ENCODE measurements around the gene ANO10.
"Not testable (repeated sequence)": the region's sequence is repeated elsewhere in the genome, so short reads cannot be mapped to it uniquely, and the experiment has no call there.

Gene ANO10

GRCh38 chr3:43609406-43609805 is 12.4 kb downstream of the ANO10 start:
- no peak for ATAC-seq
- no peaks in the 10 kb centered on the region for H3K4me1 Mint-ChIP-seq
- H3K36me3 Mint-ChIP-seq, result peaks cover 1% of the 10 kb centered on the region
- H3K27me3 Mint-ChIP-seq, result no peaks in the 10 kb centered on the region
- H3K27ac Mint-ChIP-seq, result no peak overlapping the region
- no peaks in the 10 kb centered on the region for H3K9me3 Mint-ChIP-seq
- H3K4me3 Mint-ChIP-seq, result no peak overlapping the region

- Mint-ChIP-seq H3K27ac (no peak overlapping the region), H3K27me3 (no peaks in the 10 kb centered on the region), H3K36me3 (peaks cover 8% of the 10 kb centered on the region), H3K9me3 (no peaks in the 10 kb centered on the region), H3K4me3 (no peak overlapping the region), H3K4me1 (no peaks in the 10 kb centered on the region)
- no peak for ATAC-seq
These were observed 13.1 kb downstream of the ANO10 start for GRCh38 chr3:43608751-43609150.

GRCh38 chr3:43606284-43606683 is 15.5 kb downstream of the ANO10 start:
- Mint-ChIP-seq H3K27ac (no peak overlapping the region), H3K27me3 (no peaks in the 10 kb centered on the region)

GRCh38 chr3:43599959-43600358 is 21.9 kb downstream of the ANO10 start:
- H3K27ac Mint-ChIP-seq, H3K4me3 Mint-ChIP-seq, H3K27me3 Mint-ChIP-seq, ATAC-seq, H3K4me1 Mint-ChIP-seq, H3K9me3 Mint-ChIP-seq: not testable (repeated sequence)
- peaks cover 41% of the 10 kb centered on the region for H3K36me3 Mint-ChIP-seq

More at GRCh38 chr3:43606284-43606683, 15.5 kb downstream of the ANO10 start:
- Mint-ChIP-seq H3K36me3 (peaks cover 24% of the 10 kb centered on the region), H3K4me3 (no peak overlapping the region), H3K9me3 (no peaks in the 10 kb centered on the region), H3K4me1 (no peaks in the 10 kb centered on the region)
- no peak for ATAC-seq

- H3K4me3 Mint-ChIP-seq, result no peak overlapping the region
- no peaks in the 10 kb centered on the region for H3K27me3 Mint-ChIP-seq
- no peaks in the 10 kb centered on the region for H3K4me1 Mint-ChIP-seq
- H3K36me3 Mint-ChIP-seq, result peaks cover 45% of the 10 kb centered on the region
- no peak for ATAC-seq
- H3K9me3 Mint-ChIP-seq, result peaks cover 5% of the 10 kb centered on the region
- no peak overlapping the region for H3K27ac Mint-ChIP-seq
These were observed 23.9 kb downstream of the ANO10 start for GRCh38 chr3:43597961-43598360.

GRCh38 chr3:43596178-43596577 is 25.6 kb downstream of the ANO10 start:
- not testable (repeated sequence) for H3K9me3 Mint-ChIP-seq, ATAC-seq, H3K27ac Mint-ChIP-seq, H3K4me1 Mint-ChIP-seq, H3K27me3 Mint-ChIP-seq, H3K4me3 Mint-ChIP-seq
- H3K36me3 Mint-ChIP-seq, result peaks cover 54% of the 10 kb centered on the region

GRCh38 chr3:43595280-43595679 is 26.5 kb downstream of the ANO10 start:
- not testable (repeated sequence) for H3K4me3 Mint-ChIP-seq, H3K9me3 Mint-ChIP-seq, ATAC-seq, H3K4me1 Mint-ChIP-seq, H3K27me3 Mint-ChIP-seq, H3K27ac Mint-ChIP-seq
- H3K36me3 Mint-ChIP-seq, result peaks cover 63% of the 10 kb centered on the region

- not testable (repeated sequence) for ATAC-seq, H3K4me1 Mint-ChIP-seq
- H3K36me3 Mint-ChIP-seq, result peaks cover 72% of the 10 kb centered on the region
These were observed 28.2 kb downstream of the ANO10 start for GRCh38 chr3:43593588-43593987.

GRCh38 chr3:43591866-43592265 is 29.9 kb downstream of the ANO10 start:
- H3K36me3 Mint-ChIP-seq, result peaks cover 72% of the 10 kb centered on the region
- H3K4me1 Mint-ChIP-seq, ATAC-seq, H3K27ac Mint-ChIP-seq, H3K4me3 Mint-ChIP-seq, H3K27me3 Mint-ChIP-seq: not testable (repeated sequence)
- peaks cover 11% of the 10 kb centered on the region for H3K9me3 Mint-ChIP-seq

More at GRCh38 chr3:43593588-43593987, 28.2 kb downstream of the ANO10 start:
- not testable (repeated sequence) for H3K27me3 Mint-ChIP-seq, H3K27ac Mint-ChIP-seq, H3K4me3 Mint-ChIP-seq
- H3K9me3 Mint-ChIP-seq, result peaks cover 11% of the 10 kb centered on the region

GRCh38 chr3:43587303-43587702 is 34.5 kb downstream of the ANO10 start:
- Mint-ChIP-seq H3K4me1 (no peaks in the 10 kb centered on the region), H3K27ac (no peak overlapping the region), H3K36me3 (peaks cover 33% of the 10 kb centered on the region), H3K27me3 (no peaks in the 10 kb centered on the region), H3K9me3 (peaks cover 3% of the 10 kb centered on the region), H3K4me3 (no peak overlapping the region)
- no peak for ATAC-seq

- no peaks in the 10 kb centered on the region for H3K4me1 Mint-ChIP-seq
- no peaks in the 10 kb centered on the region for H3K27me3 Mint-ChIP-seq
- no peaks in the 10 kb centered on the region for H3K9me3 Mint-ChIP-seq
- H3K4me3 Mint-ChIP-seq, result no peak overlapping the region
- ATAC-seq, result no peak
- no peak overlapping the region for H3K27ac Mint-ChIP-seq
- peaks cover 13% of the 10 kb centered on the region for H3K36me3 Mint-ChIP-seq
These were observed 37.6 kb downstream of the ANO10 start for GRCh38 chr3:43584043-43584826.

GRCh38 chr3:43583481-43583880 is 38.3 kb downstream of the ANO10 start:
- Mint-ChIP-seq H3K4me3 (no peak overlapping the region), H3K9me3 (no peaks in the 10 kb centered on the region), H3K4me1 (no peaks in the 10 kb centered on the region), H3K27me3 (no peaks in the 10 kb centered on the region), H3K27ac (no peak overlapping the region), H3K36me3 (peaks cover 8% of the 10 kb centered on the region)
- no peak for ATAC-seq

GRCh38 chr3:43582866-43583265 is 38.9 kb downstream of the ANO10 start:
- H3K36me3 Mint-ChIP-seq, result peaks cover 8% of the 10 kb centered on the region
- no peak overlapping the region for H3K27ac Mint-ChIP-seq
- no peaks in the 10 kb centered on the region for H3K9me3 Mint-ChIP-seq
- ATAC-seq, result no peak
- H3K4me3 Mint-ChIP-seq, result no peak overlapping the region
- no peaks in the 10 kb centered on the region for H3K27me3 Mint-ChIP-seq
- H3K4me1 Mint-ChIP-seq, result no peaks in the 10 kb centered on the region

- ATAC-seq, result no peak
- Mint-ChIP-seq H3K4me1 (no peaks in the 10 kb centered on the region), H3K4me3 (no peak overlapping the region), H3K27ac (no peak overlapping the region), H3K9me3 (no peaks in the 10 kb centered on the region), H3K36me3 (peaks cover 22% of the 10 kb centered on the region), H3K27me3 (no peaks in the 10 kb centered on the region)
These were observed 40.5 kb downstream of the ANO10 start for GRCh38 chr3:43581343-43581742.

GRCh38 chr3:43580181-43580580 is 41.6 kb downstream of the ANO10 start:
- Mint-ChIP-seq H3K27me3 (no peaks in the 10 kb centered on the region), H3K4me1 (no peaks in the 10 kb centered on the region), H3K36me3 (peaks cover 25% of the 10 kb centered on the region), H3K27ac (no peak overlapping the region), H3K9me3 (no peaks in the 10 kb centered on the region), H3K4me3 (no peak overlapping the region)
- no peak for ATAC-seq

GRCh38 chr3:43573576-43573975 is 48.2 kb downstream of the ANO10 start:
- H3K4me3 Mint-ChIP-seq, result no peak overlapping the region
- peaks cover 21% of the 10 kb centered on the region for H3K36me3 Mint-ChIP-seq
- ATAC-seq, result no peak
- H3K27me3 Mint-ChIP-seq, result no peaks in the 10 kb centered on the region
- H3K27ac Mint-ChIP-seq, result no peak overlapping the region
- H3K4me1 Mint-ChIP-seq, result no peaks in the 10 kb centered on the region
- no peaks in the 10 kb centered on the region for H3K9me3 Mint-ChIP-seq

All from stimulated activated memory B cell treated with anti-CD40 and anti-IgM and Interleukin-4, amounts not matched to agents 10 μg/mL and 1 μg/mL and 100 μg/mL, for 72 hours (primary cell).